GM18519 (cell line): Measurements from ENCODE around the gene BACE1-AS.
"Not testable (repeated sequence)": the region's sequence is repeated elsewhere in the genome, so short reads cannot be mapped to it uniquely, and the experiment has no call there.

Experiments
- ATAC-seq: cut with Tn5 transposase; IDR thresholded peaks from one replicate; pipeline ENCODE4 v1.9.1; 2021; ENCODE audit warnings: mild to moderate bottlenecking, moderate library complexity; ENCODE audit not compliant: unreplicated experiment, low FRiP score

BACE1-AS gene

DNA sequence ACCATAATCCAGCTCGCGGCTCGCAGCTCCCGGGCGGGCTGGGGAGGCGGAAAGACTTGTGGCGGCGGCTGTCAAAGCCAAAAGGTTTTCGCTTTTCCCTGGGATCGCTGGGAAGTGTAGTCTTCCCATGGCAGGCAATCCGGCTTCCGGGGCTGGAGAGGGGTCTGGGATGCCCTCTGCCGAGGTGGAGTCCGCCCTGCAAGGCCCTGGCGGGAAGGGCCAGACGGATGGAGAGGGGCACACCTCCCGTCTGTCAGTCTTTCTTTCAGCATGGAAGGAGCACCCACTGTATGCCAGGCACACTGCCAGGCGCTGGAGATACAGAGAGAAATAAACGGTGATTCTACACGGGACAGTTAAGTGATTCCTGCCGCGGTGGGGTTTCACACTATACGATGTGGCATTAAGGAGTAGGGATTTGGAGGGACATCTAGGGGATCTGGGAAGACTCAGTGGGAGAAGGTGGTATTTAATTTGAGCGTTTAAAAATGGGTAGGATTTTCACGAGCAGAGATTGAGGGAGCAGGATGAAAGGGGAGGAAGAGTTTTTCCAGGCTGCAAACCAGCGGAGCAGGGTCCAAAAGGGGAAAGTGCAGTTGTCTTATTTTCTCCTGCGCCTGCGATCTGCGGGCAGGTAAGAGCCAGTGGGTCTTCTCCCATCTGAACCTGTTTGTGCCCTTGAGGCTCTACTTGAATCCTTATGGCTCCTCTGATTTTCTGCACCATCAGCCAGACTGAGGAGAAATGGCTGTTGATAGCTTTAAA lies 25.2 kb downstream of the BACE1-AS start, which contains the start of gene BACE1:
Gene BACE1, minus strand, starts transcription at position 60 of the 765 bp plus-strand sequence. CDS start 461 bp downstream, outside the sequence.
- ATAC-seq = no peak

GRCh38 chr11:117318738-117319137 lies 27.6 kb downstream of the BACE1-AS start:
- ATAC-seq = no peak

- ATAC-seq = no peak
These were observed 28.2 kb downstream of the BACE1-AS start for GRCh38 chr11:117319214-117319840.

- not testable (repeated sequence) for ATAC-seq
These were observed 36.1 kb downstream of the BACE1-AS start for GRCh38 chr11:117327255-117327566.

DNA sequence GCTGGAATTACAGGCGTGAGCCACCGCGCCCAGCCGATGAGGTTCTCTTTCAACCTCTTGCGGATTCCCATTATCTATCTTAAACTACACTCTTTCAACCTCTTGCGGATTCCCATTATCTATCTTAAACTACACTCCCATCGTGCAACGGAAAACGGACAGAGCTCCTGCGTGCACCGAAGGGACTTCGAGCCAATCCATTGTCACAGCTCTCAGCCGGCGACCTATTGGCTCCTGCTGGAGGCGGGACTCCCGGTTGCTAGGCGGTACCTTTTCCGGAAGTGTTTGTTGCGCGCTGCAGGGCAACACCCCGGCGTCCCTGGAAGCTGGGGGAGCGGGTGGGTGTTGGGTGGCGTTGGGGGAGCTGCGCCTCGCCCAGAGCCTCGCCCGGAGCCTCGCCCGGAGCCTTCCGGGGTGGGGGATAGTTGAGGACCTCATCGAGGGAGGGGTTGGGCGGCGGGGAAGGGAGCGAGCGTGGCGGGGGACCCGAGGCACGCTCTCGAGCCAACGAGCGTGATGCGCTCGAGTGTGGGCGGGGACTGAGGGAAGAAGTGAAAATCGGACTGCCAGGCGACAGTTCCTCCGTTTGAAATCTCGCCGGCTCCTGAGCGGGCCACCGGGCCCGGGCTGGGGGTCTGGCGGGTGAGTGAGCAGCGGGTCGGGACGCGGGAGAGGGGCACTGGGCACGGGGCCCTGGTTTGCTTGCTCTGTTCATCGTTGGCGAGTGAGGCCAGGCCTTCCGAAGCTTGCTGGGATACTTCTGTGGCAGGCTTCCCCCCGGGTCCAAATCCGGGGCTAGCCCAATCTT lies 36.6 kb downstream of the BACE1-AS start, which contains the start of gene CEP164:
Gene CEP164, plus strand, starts transcription at position 288 of the 808 bp plus-strand sequence. CDS start 10,733 bp downstream, outside the sequence.
- peak; percentile 81 for ATAC-seq

GRCh38 chr11:117328375-117329010 lies 37.3 kb downstream of the BACE1-AS start:
- no peak for ATAC-seq

- ATAC-seq = no peak
These were observed 41.7 kb downstream of the BACE1-AS start for GRCh38 chr11:117332843-117333242.

GRCh38 chr11:117333917-117334316 lies 42.8 kb downstream of the BACE1-AS start:
- no peak for ATAC-seq

GRCh38 chr11:117334896-117335295 lies 43.8 kb downstream of the BACE1-AS start:
- no peak for ATAC-seq

DNA sequence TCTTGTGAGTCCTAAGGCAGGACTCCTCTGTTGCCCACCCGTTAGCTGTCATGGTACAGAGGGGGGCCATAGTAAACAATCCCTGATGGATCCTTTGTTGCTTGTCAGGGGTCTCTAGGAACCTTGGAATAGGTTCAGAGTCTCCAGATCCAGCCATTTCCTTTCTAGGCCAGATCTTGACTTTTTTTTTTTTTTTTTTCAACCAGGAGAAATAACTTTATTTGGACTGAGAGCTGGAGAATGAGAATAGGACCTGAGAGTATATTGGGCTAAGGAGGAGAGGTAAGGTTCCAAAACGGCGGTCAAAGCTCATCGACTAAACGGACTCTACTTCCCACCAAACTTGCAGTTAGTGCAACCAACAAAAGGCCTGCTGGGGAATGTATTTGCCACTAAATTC lies 44.3 kb downstream of the BACE1-AS start:
- ATAC-seq = no peak

- ATAC-seq = no peak
These were observed 45.9 kb downstream of the BACE1-AS start for GRCh38 chr11:117337076-117337475.
